ENCODE results near the gene KRT10. TPM values are rescaled to one million over a fixed set of nuclear protein-coding genes. Genes with fewer than 3 reads are reported as not detected.
"Not testable (repeated sequence)": the region's sequence is repeated elsewhere in the genome, so short reads cannot be mapped to it uniquely, and the experiment has no call there.

The KRT10 gene
- total RNA-seq, 1 donor from 2014 or later = 0.85 TPM

DNA sequence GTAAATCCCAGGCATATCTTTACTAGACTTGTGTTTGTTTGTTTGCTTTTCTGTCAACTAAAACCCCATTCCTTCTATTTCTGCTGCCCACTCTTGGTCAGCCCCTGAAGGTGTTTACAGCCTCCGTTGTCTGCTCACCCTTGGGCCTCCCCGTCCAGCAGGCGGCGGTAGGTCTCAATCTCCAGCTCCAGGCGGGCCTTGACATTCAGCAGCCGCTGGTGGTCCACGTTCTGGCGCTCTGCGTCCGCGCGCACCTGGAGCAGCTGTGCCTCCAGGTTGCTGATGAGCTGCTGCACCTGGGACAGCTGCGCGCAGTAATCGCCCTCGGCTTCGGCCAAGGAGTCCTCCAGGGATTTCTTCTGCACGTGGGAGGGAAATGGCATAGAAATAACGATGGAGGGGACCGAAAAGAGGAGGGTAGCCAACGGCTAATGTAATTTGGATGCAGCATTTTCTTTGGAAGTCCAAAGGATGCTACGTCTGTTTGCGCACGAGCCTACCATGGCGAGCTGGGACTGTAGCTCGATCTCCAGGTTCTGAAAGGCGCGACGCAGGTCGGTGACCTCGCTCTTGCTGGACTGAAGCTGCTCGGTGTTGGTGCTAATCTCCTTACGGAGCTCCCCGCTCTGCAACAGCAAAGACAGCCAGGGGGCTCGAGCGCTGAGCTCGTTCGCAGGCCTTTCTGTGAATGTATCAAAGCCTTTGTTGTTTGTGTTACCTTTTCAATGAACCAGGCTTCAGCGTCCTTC is 40.7 kb upstream of the KRT10 start:
- intact Hi-C loops (cut with DNase I) = no loop called here

DNA sequence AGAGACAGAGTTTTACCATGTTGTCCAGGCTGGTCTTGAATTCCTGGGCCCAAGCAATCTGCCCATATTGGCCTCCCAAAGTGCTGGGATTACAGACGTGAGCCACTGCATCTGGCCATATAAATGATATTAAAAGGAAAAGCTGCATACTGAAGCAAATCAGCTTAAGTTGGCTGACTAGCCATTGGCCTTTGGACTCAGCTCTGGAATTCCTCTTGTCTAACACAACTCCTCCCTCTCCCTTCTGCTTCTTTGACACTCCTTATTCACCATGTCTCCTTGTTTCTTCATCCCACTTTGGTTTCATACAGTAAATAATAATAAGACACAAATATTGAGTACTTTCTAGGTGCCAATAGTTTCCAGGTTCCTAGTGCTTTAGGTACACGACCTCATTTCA is 37.1 kb upstream of the KRT10 start:
- TF ChIP-seq, protein P1, sequence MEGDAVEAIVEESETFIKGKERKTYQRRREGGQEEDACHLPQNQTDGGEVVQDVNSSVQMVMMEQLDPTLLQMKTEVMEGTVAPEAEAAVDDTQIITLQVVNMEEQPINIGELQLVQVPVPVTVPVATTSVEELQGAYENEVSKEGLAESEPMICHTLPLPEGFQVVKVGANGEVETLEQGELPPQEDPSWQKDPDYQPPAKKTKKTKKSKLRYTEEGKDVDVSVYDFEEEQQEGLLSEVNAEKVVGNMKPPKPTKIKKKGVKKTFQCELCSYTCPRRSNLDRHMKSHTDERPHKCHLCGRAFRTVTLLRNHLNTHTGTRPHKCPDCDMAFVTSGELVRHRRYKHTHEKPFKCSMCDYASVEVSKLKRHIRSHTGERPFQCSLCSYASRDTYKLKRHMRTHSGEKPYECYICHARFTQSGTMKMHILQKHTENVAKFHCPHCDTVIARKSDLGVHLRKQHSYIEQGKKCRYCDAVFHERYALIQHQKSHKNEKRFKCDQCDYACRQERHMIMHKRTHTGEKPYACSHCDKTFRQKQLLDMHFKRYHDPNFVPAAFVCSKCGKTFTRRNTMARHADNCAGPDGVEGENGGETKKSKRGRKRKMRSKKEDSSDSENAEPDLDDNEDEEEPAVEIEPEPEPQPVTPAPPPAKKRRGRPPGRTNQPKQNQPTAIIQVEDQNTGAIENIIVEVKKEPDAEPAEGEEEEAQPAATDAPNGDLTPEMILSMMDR (IDR thresholded peaks at IDR 0.05) = no peak
- intact Hi-C loops (cut with DNase I) = loop anchor here (5.0 kb wide), 1 partner anchor 788 kb away; no protein-coding TSS in a partner anchor
- Histone ChIP-seq H3K4me1 (no peaks in the 10 kb centered on the region), H3K27ac (no peak overlapping the region), H3K4me3 (no peak overlapping the region), H3K9me3 (no peaks in the 10 kb centered on the region), H3K36me3 (no peaks in the 10 kb centered on the region), H3K27me3 (no peaks in the 10 kb centered on the region)
- no peak for DNase-seq (ENCODE audit: low spot score in 2 of 2)

More for the DNA sequence above, 40.7 kb upstream of the KRT10 start:
- TF ChIP-seq, protein P1 (IDR thresholded peaks at IDR 0.05) = no peak
- Histone ChIP-seq H3K4me1 (no peaks in the 10 kb centered on the region), H3K27me3 (no peaks in the 10 kb centered on the region), H3K4me3 (no peak overlapping the region), H3K27ac (no peak overlapping the region), H3K36me3 (no peaks in the 10 kb centered on the region), H3K9me3 (no peaks in the 10 kb centered on the region)
- no peak for DNase-seq (ENCODE audit: low spot score in 2 of 2)

DNA sequence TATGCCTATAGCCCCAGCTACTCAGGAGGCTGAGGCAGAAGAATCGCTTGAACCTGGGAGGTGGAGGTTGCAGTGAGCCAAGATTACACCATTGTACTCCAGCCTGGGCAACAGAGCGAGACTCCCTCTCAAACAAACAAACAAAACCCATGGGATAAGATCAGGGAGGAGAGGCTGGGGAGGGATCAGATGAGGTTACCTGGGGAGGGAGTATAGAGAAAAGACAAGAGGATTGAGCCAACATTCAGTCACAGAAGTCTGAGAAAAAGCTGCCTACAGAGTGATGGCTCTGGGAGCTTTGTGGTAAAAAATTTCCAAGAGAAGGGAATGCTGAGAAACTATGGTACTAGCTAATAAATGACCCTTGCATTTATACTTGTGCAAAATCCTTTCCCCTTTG is 36.3 kb upstream of the KRT10 start:
- not testable (repeated sequence) for H3K4me1 ChIP-seq; DNase-seq (ENCODE audit: low spot score in 2 of 2); H3K27me3 ChIP-seq; H3K4me3 ChIP-seq; H3K36me3 ChIP-seq; H3K9me3 ChIP-seq; H3K27ac ChIP-seq
- intact Hi-C loops (cut with DNase I) = loop anchor here (5.0 kb wide), 1 partner anchor 789 kb away; no protein-coding TSS in a partner anchor

DNA sequence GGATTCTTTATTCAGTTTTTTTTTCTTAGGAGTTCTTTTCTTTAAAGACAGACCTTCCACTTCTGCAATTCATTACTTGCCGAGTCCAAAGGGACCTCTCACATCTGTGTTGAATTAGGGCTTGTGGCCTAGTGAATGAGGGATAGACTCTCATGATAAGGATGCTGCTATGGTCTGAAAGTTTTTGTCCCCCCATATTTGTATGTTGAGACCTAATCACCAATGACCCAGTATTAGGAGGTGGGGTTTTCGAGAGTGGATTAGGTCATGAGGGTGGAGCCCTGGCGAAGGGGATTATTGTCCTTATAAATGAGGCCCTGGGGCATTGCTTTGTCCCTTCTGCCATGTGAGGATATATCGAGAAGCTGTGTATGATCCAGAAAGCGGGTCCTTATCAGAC is 35.1 kb upstream of the KRT10 start:
- Histone ChIP-seq H3K27ac (peak overlapping the region in 1 of 2 donors; percentile 18), H3K4me3 (no peak overlapping the region), H3K27me3 (no peaks in the 10 kb centered on the region), H3K36me3 (no peaks in the 10 kb centered on the region), H3K9me3 (no peaks in the 10 kb centered on the region), H3K4me1 (no peaks in the 10 kb centered on the region)
- TF ChIP-seq, protein P1 (IDR thresholded peaks at IDR 0.05) = no peak
- intact Hi-C loops (cut with DNase I) = loop anchor here (5.0 kb wide), 1 partner anchor 790 kb away; no protein-coding TSS in a partner anchor
- no peak for DNase-seq (ENCODE audit: low spot score in 2 of 2)

DNA sequence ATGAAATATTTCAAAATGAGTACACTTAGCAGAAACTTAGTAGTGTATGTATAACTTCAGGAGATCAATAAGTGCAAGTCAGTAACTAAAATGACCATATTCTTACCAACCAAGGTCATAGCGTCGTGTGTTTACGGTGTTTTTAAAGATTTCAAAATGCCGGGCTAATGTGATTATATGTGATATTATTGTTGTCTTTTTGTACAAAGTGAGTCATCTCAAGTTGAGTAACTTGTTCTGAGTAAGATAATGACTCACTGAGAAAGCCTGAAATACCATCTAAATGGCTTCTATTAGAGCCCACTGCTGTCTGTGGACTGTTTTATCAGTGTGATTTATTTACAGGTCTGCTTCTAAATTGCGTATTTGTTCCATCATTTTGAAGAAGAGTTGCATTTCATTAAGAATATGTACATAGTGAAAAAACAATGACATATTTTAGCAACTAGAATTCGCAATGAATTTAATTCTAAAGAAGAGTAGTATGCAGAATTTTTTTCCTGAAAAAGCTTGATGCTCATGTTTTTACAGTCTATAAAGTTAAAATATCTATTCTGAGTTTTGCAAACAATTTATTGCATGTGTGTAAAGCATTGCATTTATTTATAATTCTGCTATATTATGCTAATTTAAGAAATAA is 31.9 kb upstream of the KRT10 start:
- TF ChIP-seq, protein P1 (IDR thresholded peaks at IDR 0.05) = no peak
- Histone ChIP-seq H3K9me3 (no peaks in the 10 kb centered on the region), H3K27ac (no peak overlapping the region), H3K36me3 (no peaks in the 10 kb centered on the region), H3K4me1 (no peaks in the 10 kb centered on the region), H3K27me3 (no peaks in the 10 kb centered on the region), H3K4me3 (no peak overlapping the region)
- DNase-seq (ENCODE audit: low spot score in 2 of 2) = no peak
- intact Hi-C loops (cut with DNase I) = loop anchor here (5.0 kb wide), 1 partner anchor 47 kb away; no protein-coding TSS in a partner anchor

DNA sequence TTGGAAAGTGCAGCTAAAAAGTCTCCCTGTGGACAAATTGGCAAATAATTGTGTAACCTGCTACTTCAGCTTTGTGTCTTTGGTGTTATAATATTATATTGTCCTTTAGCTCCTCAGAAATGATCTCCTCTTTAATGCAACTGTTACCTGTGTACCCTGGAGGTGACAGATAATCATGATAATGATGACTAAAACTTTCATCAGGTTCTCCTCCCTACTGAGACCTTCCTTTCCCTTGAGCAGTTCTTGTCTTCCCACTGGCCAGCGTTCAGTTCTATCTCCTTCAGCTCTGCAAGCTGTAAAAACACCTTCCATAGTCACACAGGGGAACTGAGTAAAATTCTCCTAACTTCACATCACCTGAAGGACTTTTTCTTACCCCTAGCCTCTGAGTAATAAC is 29.9 kb upstream of the KRT10 start:
- no peak overlapping the region for H3K27ac ChIP-seq
- no peaks in the 10 kb centered on the region for H3K9me3 ChIP-seq
- H3K4me1 ChIP-seq = no peaks in the 10 kb centered on the region
- H3K4me3 ChIP-seq = no peak overlapping the region
- no peaks in the 10 kb centered on the region for H3K36me3 ChIP-seq
- TF ChIP-seq, protein P1 (IDR thresholded peaks at IDR 0.05) = no peak
- DNase-seq (ENCODE audit: low spot score in 2 of 2) = no peak
- H3K27me3 ChIP-seq = no peaks in the 10 kb centered on the region
- intact Hi-C loops (cut with DNase I) = loop anchor here (5.0 kb wide), 1 partner anchor 45 kb away; no protein-coding TSS in a partner anchor

Measured in ascending aorta (tissue), 2 donors.